Activated naive CD8-positive, alpha-beta T cell (primary cell): ENCODE results near the gene THTPA.
"Not testable (repeated sequence)": the region's sequence is repeated elsewhere in the genome, so short reads cannot be mapped to it uniquely, and the experiment has no call there.

Experiments
- H3K27ac Mint-ChIP-seq: one replicate; pipeline ENCODE4 v1.8.0; 2021; ENCODE audit warnings: mixed read lengths
- H3K27me3 Mint-ChIP-seq: one replicate; pipeline ENCODE4 v1.8.0; 2021; ENCODE audit warnings: mixed read lengths
- H3K36me3 Mint-ChIP-seq: one replicate; pipeline ENCODE4 v1.8.0; 2021; ENCODE audit warnings: mixed read lengths
- H3K4me1 Mint-ChIP-seq: one replicate; pipeline ENCODE4 v1.8.0; 2021; ENCODE audit warnings: low read depth, mixed read lengths
- H3K4me3 Mint-ChIP-seq: one replicate; pipeline ENCODE4 v1.8.0; 2021; ENCODE audit warnings: mild to moderate bottlenecking, mixed read lengths
- H3K9me3 Mint-ChIP-seq: one replicate; pipeline ENCODE4 v1.8.0; 2021; ENCODE audit warnings: low read depth, mixed read lengths

The THTPA gene

GRCh38 chr14:23577710-23578392 is 21.8 kb downstream of the THTPA start:
- Mint-ChIP-seq H3K27me3 (peaks cover 23% of the 10 kb centered on the region), H3K4me3 (no peak overlapping the region), H3K27ac (no peak overlapping the region), H3K36me3 (no peaks in the 10 kb centered on the region), H3K9me3 (no peaks in the 10 kb centered on the region), H3K4me1 (peaks cover 20% of the 10 kb centered on the region)

DNA sequence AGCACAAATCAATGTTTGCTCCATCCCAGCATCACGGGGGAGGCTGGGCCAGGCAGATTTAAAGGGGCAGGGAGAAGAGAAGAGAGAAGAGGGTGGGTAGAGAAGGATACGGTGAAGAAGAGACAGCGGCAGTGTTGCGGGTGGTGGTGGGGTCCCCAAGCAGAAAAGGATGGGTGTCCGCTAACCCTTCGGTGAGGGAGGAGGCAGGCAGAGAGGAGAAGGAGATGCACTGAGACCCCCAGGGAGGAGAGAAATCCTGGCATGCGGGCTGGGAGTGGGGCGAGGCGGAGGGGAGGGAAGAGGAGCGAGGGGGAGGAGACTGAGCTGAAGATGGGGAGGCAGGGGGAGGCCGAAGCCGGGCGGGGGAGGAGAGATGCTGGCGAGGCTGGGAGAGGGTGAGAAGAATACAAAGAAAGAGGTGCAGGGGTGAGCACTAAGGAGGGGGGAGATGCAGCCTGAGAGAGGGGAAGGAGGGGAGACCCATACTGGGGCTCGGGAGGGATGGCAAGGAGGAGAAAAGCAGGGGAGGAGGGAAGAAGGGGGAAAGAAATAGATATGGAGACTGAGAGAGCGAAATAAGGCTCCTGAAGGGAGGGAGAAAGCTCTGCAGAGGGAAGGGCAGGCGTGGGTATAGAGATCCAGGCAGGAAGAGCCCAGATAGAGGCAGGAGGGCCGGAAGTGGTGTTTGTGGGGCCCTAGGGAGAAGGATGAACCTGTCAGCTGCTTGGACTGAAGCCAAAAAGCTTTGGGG is 22.7 kb downstream of the THTPA start, which contains the start of gene JPH4:
Gene JPH4 (minus strand): TSS at position 231 of the 751 bp plus-strand sequence. CDS start 1,337 bp downstream, outside the sequence.
- Mint-ChIP-seq H3K27me3 (peaks cover 24% of the 10 kb centered on the region), H3K36me3 (no peaks in the 10 kb centered on the region), H3K4me1 (peaks cover 20% of the 10 kb centered on the region), H3K4me3 (peak within 1 kb of the TSS; percentile 30), H3K27ac (no peak within 1 kb of the TSS), H3K9me3 (no peaks in the 10 kb centered on the region)

GRCh38 chr14:23579311-23579630 is 23.2 kb downstream of the THTPA start:
- H3K4me3 Mint-ChIP-seq, result no peak overlapping the region
- peaks cover 20% of the 10 kb centered on the region for H3K4me1 Mint-ChIP-seq
- H3K27me3 Mint-ChIP-seq, result peaks cover 24% of the 10 kb centered on the region
- H3K27ac Mint-ChIP-seq, result no peak overlapping the region
- no peaks in the 10 kb centered on the region for H3K36me3 Mint-ChIP-seq
- no peaks in the 10 kb centered on the region for H3K9me3 Mint-ChIP-seq

GRCh38 chr14:23579739-23580138 is 23.7 kb downstream of the THTPA start:
- Mint-ChIP-seq H3K9me3 (no peaks in the 10 kb centered on the region), H3K27ac (no peak overlapping the region), H3K4me1 (peaks cover 19% of the 10 kb centered on the region), H3K4me3 (no peak overlapping the region), H3K36me3 (no peaks in the 10 kb centered on the region), H3K27me3 (peaks cover 21% of the 10 kb centered on the region)

GRCh38 chr14:23580152-23580926 is 24.3 kb downstream of the THTPA start:
- Mint-ChIP-seq H3K27me3 (peaks cover 17% of the 10 kb centered on the region), H3K9me3 (no peaks in the 10 kb centered on the region), H3K4me3 (no peak overlapping the region), H3K36me3 (no peaks in the 10 kb centered on the region), H3K27ac (no peak overlapping the region), H3K4me1 (peaks cover 14% of the 10 kb centered on the region)

DNA sequence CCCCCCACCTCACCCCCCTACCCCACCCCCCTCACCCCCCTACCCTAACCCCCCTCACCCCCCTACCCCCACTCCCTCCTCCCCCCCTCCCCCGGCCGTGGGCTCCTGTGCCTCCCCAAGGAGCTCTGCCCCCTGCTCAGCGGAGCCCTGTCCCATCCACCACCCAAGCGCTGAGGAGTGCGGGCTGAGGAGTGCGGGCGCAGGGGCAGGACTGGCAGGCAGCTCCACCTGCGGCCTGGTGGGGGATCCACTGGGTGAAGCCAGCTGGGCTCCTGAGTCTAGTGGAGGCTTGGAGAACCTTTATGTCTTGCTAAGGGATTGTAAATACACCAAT is 24.8 kb downstream of the THTPA start:
- Mint-ChIP-seq H3K36me3 (no peaks in the 10 kb centered on the region), H3K27me3 (peaks cover 16% of the 10 kb centered on the region), H3K4me1 (peaks cover 14% of the 10 kb centered on the region), H3K4me3 (no peak overlapping the region), H3K27ac (no peak overlapping the region), H3K9me3 (no peaks in the 10 kb centered on the region)

DNA sequence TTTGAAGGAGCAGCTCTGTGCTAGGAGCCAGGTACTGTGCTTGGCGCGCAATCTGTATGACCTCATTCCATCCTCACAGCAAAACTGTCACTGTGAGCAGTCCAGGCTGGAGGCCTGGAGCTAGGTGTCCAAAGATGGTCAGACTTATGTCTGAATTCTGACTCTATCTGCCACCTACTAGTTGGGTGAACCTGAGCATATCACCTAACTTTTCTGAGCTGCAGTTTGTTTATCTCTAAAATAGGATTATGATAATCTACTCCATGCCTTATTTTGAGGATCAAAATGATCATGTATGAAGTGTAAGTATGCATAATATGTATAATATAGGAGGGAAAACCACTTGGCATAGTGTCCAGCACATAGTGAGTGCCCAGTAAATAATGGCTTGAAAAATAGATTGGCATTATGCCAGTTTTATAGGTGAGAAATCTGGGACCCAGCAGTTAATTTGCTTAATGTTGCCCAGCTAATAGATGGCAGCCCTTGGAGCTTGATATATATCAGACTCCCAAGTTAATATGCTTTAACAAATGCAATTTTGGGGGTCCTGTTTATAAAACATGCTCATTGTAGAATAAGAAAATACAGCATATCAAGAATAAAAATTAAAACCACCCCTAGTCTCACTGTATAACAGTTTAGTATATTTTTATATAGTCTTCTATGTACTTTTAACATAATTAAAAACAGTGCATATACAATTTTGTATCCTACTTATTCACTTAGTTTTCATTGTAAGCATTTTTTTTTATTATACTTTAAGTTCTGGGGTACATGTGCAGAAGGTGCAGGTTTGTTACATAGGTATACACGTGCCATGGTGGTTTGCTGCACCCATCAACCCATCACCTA is 27.1 kb downstream of the THTPA start:
- no peaks in the 10 kb centered on the region for H3K36me3 Mint-ChIP-seq
- H3K27ac Mint-ChIP-seq, result no peak overlapping the region
- no peak overlapping the region for H3K4me3 Mint-ChIP-seq
- H3K9me3 Mint-ChIP-seq, result no peaks in the 10 kb centered on the region
- peaks cover 9% of the 10 kb centered on the region for H3K27me3 Mint-ChIP-seq
- H3K4me1 Mint-ChIP-seq, result peaks cover 7% of the 10 kb centered on the region

DNA sequence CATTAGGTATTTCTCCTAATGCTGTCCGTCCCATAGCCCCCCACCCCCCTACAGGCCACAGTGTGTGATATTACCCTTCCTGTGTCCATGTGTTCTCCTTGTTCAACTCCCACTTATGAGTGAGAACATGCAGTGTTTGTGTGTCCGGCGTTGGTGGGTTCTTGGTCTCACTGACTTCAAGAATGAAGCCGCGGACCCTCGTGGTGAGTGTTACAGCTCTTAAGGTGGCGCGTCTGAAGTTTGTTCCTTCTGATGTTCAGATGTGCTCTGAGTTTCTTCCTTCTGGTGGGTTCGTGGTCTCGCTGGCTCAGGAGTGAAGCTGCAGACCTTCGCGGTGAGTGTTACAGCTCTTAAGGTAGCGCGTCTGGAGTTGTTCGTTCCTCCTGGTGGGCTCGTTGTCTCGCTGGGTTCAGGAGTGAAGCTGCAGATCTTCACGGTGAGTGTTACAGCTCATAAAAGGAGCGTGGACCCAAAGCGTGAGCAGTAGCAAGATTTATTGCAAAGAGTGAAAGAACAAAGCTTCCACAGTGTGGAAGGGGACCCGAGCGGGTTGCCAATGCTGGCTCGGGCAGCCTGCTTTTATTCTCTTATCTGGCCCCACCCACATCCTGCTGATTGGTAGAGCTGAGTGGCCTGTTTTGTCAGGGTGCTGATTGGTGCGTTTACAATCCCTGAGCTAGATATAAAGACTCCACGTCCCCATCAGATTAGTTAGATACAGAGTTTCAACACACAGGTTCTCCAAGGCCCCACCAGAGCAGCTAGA is 27.9 kb downstream of the THTPA start:
- not testable (repeated sequence) for H3K36me3 Mint-ChIP-seq

DNA sequence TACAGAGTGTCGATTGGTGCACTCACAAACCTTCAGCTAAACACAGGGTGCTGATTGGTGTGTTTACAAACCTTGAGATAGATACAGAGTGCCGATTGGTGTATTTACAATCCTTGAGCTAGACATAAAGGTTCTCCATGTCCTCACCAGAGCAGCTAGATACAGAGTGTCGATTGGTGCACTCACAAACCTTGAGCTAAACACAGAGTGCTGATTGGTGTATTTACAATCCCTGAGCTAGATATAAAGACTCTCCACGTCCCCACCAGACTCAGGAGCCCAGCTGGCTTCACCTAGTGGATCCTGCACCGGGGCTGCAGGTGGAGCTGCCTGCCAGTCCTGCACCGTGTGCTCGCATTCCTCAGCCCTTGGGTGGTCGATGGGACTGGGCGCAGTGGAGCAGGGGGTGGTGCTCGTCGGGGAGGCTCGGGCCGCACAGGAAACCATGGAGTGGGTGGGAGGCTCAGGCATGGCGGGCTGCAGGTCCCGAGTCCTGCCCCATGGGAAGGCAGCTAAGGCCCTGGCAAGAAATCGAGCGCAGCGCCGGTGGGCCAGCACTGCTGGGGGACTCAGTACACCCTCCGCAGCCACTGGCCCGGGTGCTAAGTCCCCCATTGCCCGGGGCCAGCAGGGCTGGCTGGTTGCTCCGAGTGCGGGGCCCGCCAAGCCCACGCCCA is 28.6 kb downstream of the THTPA start:
- not testable (repeated sequence) for H3K4me1 Mint-ChIP-seq, H3K9me3 Mint-ChIP-seq, H3K4me3 Mint-ChIP-seq, H3K27ac Mint-ChIP-seq, H3K36me3 Mint-ChIP-seq, H3K27me3 Mint-ChIP-seq

More for the DNA sequence above, 27.9 kb downstream of the THTPA start:
- not testable (repeated sequence) for H3K27ac Mint-ChIP-seq, H3K4me1 Mint-ChIP-seq, H3K9me3 Mint-ChIP-seq, H3K4me3 Mint-ChIP-seq, H3K27me3 Mint-ChIP-seq

- no peaks in the 10 kb centered on the region for H3K36me3 Mint-ChIP-seq
- no peak overlapping the region for H3K27ac Mint-ChIP-seq
- no peaks in the 10 kb centered on the region for H3K9me3 Mint-ChIP-seq
- peaks cover 6% of the 10 kb centered on the region for H3K4me1 Mint-ChIP-seq
- no peaks in the 10 kb centered on the region for H3K27me3 Mint-ChIP-seq
- H3K4me3 Mint-ChIP-seq, result no peak overlapping the region
These were observed 33.0 kb downstream of the THTPA start for GRCh38 chr14:23588884-23589598.

DNA sequence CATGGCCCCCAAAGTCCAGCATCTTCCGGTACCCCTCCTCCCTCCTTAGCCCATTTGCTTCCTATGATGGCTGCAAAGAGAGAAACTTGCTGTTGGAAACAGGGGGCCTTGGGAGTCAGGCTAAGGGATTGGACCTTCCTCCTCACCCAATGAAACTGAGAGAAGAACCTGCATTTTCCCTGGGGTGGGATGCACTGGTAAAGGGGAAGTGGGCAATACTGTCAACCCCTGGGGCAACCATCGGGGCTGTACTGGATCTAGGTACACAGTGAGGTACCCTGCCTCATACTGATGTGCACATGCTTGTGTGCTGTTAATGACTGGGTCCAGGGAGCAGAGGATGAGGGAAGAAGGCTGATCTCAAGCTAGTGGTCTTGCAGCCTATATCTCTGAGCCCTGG is 33.5 kb downstream of the THTPA start:
- H3K9me3 Mint-ChIP-seq, result no peaks in the 10 kb centered on the region
- H3K27me3 Mint-ChIP-seq, result no peaks in the 10 kb centered on the region
- H3K27ac Mint-ChIP-seq, result no peak overlapping the region
- no peaks in the 10 kb centered on the region for H3K36me3 Mint-ChIP-seq
- H3K4me3 Mint-ChIP-seq, result no peak overlapping the region
- H3K4me1 Mint-ChIP-seq, result peaks cover 6% of the 10 kb centered on the region

DNA sequence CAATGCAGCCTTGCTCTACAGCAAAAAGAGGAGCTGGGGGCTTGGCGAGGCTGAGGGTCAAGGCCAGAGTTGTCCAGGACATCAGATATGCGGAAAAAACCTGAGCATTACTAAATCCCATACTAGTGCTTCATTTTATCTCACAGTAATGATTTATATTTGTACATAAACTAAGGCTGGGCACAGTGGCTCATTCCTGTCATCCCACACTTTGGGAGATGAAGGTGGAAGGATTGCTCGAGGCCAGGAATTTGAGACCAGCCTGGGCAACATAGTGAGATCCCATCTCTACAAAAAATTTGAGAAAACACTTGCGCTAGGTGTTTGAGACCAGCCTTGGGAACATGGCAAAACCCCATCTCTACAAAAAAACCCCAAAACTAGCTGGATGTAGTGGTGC is 34.1 kb downstream of the THTPA start:
- no peak overlapping the region for H3K27ac Mint-ChIP-seq
- H3K9me3 Mint-ChIP-seq, result no peaks in the 10 kb centered on the region
- H3K27me3 Mint-ChIP-seq, result no peaks in the 10 kb centered on the region
- peaks cover 6% of the 10 kb centered on the region for H3K4me1 Mint-ChIP-seq
- no peaks in the 10 kb centered on the region for H3K36me3 Mint-ChIP-seq
- no peak overlapping the region for H3K4me3 Mint-ChIP-seq

- H3K36me3 Mint-ChIP-seq, H3K27ac Mint-ChIP-seq, H3K4me3 Mint-ChIP-seq, H3K27me3 Mint-ChIP-seq, H3K9me3 Mint-ChIP-seq, H3K4me1 Mint-ChIP-seq: not testable (repeated sequence)
These were observed 38.1 kb downstream of the THTPA start for GRCh38 chr14:23594191-23594590.
